Measurements from ENCODE around the gene AMOTL1.

AMOTL1 gene

GRCh38 chr11:94860333-94860732 lies 92.2 kb downstream of the AMOTL1 start:
- ATAC-seq (ENCODE audit: low read depth): no peak
- peaks cover 6% of the 10 kb centered on the region for H3K4me1 Mint-ChIP-seq
- H3K36me3 Mint-ChIP-seq: no peaks in the 10 kb centered on the region
- no peaks in the 10 kb centered on the region for H3K9me3 Mint-ChIP-seq
- no peak overlapping the region for H3K4me3 Mint-ChIP-seq
- no peak for DNase-seq (ENCODE audit: low spot score in 2 of 2)
- H3K27me3 Mint-ChIP-seq: no peaks in the 10 kb centered on the region
- no peak overlapping the region for H3K27ac Mint-ChIP-seq

- Mint-ChIP-seq H3K4me3 (no peak overlapping the region), H3K4me1 (peaks cover 6% of the 10 kb centered on the region)
Measured at GRCh38 chr11:94861306-94861845, 93.2 kb downstream of the AMOTL1 start.

GRCh38 chr11:94862926-94863880 lies 95.0 kb downstream of the AMOTL1 start:
- Mint-ChIP-seq H3K27me3 (peaks cover 2% of the 10 kb centered on the region), H3K4me3 (no peak overlapping the region), H3K27ac (no peak overlapping the region), H3K9me3 (no peaks in the 10 kb centered on the region), H3K4me1 (no peaks in the 10 kb centered on the region), H3K36me3 (no peaks in the 10 kb centered on the region)
- ATAC-seq (ENCODE audit: low read depth) (no peak), DNase-seq (ENCODE audit: low spot score in 2 of 2) (no peak)

More at GRCh38 chr11:94861306-94861845, 93.2 kb downstream of the AMOTL1 start:
- H3K27me3 Mint-ChIP-seq: peaks cover 1% of the 10 kb centered on the region
- H3K27ac Mint-ChIP-seq: no peak overlapping the region
- H3K9me3 Mint-ChIP-seq: no peaks in the 10 kb centered on the region
- ATAC-seq (ENCODE audit: low read depth) (no peak), DNase-seq (ENCODE audit: low spot score in 2 of 2) (no peak)
- no peaks in the 10 kb centered on the region for H3K36me3 Mint-ChIP-seq

- no peaks in the 10 kb centered on the region for H3K36me3 Mint-ChIP-seq
Measured at GRCh38 chr11:94864506-94865045, 96.4 kb downstream of the AMOTL1 start.

GRCh38 chr11:94866231-94866822 lies 98.2 kb downstream of the AMOTL1 start:
- no peak overlapping the region for H3K4me3 Mint-ChIP-seq
- no peaks in the 10 kb centered on the region for H3K36me3 Mint-ChIP-seq
- H3K27ac Mint-ChIP-seq: no peak overlapping the region
- ATAC-seq (ENCODE audit: low read depth): no peak
- no peak for DNase-seq (ENCODE audit: low spot score in 2 of 2)
- H3K27me3 Mint-ChIP-seq: peaks cover 2% of the 10 kb centered on the region
- H3K9me3 Mint-ChIP-seq: no peaks in the 10 kb centered on the region
- H3K4me1 Mint-ChIP-seq: no peaks in the 10 kb centered on the region

More at GRCh38 chr11:94864506-94865045, 96.4 kb downstream of the AMOTL1 start:
- DNase-seq (ENCODE audit: low spot score in 2 of 2): no peak
- Mint-ChIP-seq H3K4me1 (no peaks in the 10 kb centered on the region), H3K27me3 (peaks cover 2% of the 10 kb centered on the region), H3K9me3 (no peaks in the 10 kb centered on the region), H3K27ac (no peak overlapping the region), H3K4me3 (no peak overlapping the region)
- no peak for ATAC-seq (ENCODE audit: low read depth)

DNA sequence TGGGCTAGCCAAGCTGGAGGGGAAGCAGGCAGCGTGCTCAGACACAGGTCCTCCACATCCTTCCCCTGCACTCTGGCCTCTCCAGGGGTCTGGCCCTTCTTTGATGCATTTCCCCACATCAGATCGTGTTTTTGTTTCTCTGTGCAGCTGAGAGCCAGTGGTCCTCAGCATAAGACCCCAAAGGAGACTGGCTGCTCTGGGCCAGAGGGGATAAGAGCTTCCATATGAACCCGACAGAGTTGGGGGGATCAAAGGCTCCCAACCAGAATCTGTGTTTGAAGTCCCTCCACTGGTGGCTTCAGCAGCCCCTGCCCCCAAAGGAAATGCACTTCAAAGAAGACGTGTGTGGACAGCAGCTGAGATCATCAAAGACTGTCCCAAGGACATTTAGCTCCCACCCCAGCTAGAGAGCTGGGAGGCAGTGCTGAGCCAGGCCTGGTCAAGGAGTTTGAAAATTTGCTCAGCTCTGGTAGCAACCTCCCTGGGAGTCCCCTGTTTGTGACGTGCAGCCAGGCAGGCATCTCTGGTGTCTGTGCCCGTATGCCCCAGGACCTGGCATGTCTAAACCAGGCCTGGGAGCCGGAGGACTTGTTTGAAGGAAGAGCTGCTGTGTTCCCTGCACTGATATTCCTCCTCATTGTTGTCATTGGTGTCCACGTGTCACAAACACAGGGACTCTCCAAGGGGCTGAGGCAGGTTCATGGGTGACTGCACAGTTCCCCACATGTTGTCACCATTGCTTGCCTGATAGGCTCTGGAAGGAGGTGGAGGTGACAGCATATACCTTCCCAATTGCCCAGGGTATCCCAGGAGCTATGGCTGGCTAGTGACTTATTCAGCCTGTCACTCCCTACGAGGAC lies 99.0 kb downstream of the AMOTL1 start:
- H3K27ac Mint-ChIP-seq: no peak overlapping the region
- no peaks in the 10 kb centered on the region for H3K36me3 Mint-ChIP-seq
- H3K27me3 Mint-ChIP-seq: peaks cover 2% of the 10 kb centered on the region
- H3K4me1 Mint-ChIP-seq: no peaks in the 10 kb centered on the region
- no peaks in the 10 kb centered on the region for H3K9me3 Mint-ChIP-seq
- no peak for DNase-seq (ENCODE audit: low spot score in 2 of 2)
- no peak for ATAC-seq (ENCODE audit: low read depth)
- H3K4me3 Mint-ChIP-seq: no peak overlapping the region

DNA sequence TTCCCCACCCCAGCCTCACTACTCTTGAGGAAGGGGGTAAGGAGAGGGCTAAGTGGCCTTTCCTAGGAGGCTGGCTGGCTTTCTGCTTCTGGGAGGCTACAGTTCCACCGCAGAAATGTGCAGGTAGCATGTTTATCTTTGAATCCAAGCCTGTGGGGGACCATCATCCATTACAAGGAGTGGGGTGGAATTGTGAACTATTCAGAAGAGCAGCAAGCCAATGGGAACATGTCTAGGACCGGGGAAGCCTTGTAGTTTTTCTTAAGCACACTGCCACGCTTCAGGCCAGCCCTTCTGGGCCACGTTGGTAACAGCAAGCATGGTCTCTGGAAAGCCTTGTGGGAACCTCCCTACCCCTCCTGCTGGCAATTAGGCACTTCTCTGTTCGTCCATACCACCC lies 100.3 kb downstream of the AMOTL1 start:
- Mint-ChIP-seq H3K4me3 (no peak overlapping the region), H3K27me3 (peaks cover 3% of the 10 kb centered on the region), H3K9me3 (no peaks in the 10 kb centered on the region), H3K4me1 (no peaks in the 10 kb centered on the region), H3K27ac (no peak overlapping the region), H3K36me3 (no peaks in the 10 kb centered on the region)
- DNase-seq (ENCODE audit: low spot score in 2 of 2): no peak
- no peak for ATAC-seq (ENCODE audit: low read depth)

GRCh38 chr11:94869186-94869585 lies 101.0 kb downstream of the AMOTL1 start:
- H3K27ac Mint-ChIP-seq: no peak overlapping the region
- ATAC-seq (ENCODE audit: low read depth) (no peak), DNase-seq (ENCODE audit: low spot score in 2 of 2) (no peak)
- peaks cover 3% of the 10 kb centered on the region for H3K27me3 Mint-ChIP-seq
- H3K36me3 Mint-ChIP-seq: no peaks in the 10 kb centered on the region
- no peaks in the 10 kb centered on the region for H3K9me3 Mint-ChIP-seq
- H3K4me3 Mint-ChIP-seq: no peak overlapping the region
- H3K4me1 Mint-ChIP-seq: no peaks in the 10 kb centered on the region

GRCh38 chr11:94870422-94870821 lies 102.3 kb downstream of the AMOTL1 start:
- ATAC-seq (ENCODE audit: low read depth) (no peak), DNase-seq (ENCODE audit: low spot score in 2 of 2) (no peak)
- Mint-ChIP-seq H3K27me3 (peaks cover 6% of the 10 kb centered on the region), H3K4me1 (no peaks in the 10 kb centered on the region), H3K27ac (no peak overlapping the region), H3K4me3 (no peak overlapping the region), H3K9me3 (no peaks in the 10 kb centered on the region), H3K36me3 (no peaks in the 10 kb centered on the region)

- Mint-ChIP-seq H3K4me1 (peaks cover 1% of the 10 kb centered on the region), H3K9me3 (no peaks in the 10 kb centered on the region), H3K27me3 (peaks cover 6% of the 10 kb centered on the region), H3K27ac (no peak overlapping the region), H3K4me3 (no peak overlapping the region), H3K36me3 (no peaks in the 10 kb centered on the region)
- no peak for ATAC-seq (ENCODE audit: low read depth)
- no peak for DNase-seq (ENCODE audit: low spot score in 2 of 2)
Measured at GRCh38 chr11:94871491-94872185, 103.5 kb downstream of the AMOTL1 start.

DNA sequence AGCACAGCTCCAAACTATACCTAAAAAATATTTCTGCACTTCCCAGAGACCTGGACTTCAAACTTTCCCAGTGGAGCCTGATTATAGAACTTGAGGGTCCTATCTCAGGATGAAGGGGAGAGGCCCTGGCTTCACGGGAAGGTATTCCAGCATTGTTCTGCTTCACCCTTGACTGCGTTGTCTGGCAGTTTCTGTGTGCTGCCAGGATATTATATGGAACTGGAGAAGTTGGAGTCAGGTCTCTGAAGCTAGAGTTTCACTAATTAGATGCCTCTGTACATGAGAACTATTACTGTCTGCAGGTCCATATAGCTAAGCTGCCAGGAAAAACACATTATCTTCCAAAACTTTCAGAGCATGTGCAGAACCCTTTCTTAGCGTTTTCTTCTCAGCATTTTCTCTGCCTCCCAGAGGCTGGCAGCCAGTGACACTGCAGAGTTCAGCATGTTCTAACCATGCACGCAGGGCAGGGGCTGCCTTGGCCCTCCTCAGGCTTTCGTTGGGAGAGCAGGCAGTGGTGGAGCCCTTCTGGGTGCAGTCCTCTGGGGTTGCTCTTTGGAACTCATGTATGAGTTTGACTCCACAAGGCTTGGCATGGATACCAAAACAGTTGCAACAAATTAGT lies 105.9 kb downstream of the AMOTL1 start:
- H3K4me3 Mint-ChIP-seq: no peak overlapping the region
- H3K9me3 Mint-ChIP-seq: no peaks in the 10 kb centered on the region
- H3K36me3 Mint-ChIP-seq: no peaks in the 10 kb centered on the region
- DNase-seq (ENCODE audit: low spot score in 2 of 2): no peak
- ATAC-seq (ENCODE audit: low read depth): no peak
- H3K4me1 Mint-ChIP-seq: peaks cover 12% of the 10 kb centered on the region
- H3K27me3 Mint-ChIP-seq: peaks cover 8% of the 10 kb centered on the region
- H3K27ac Mint-ChIP-seq: no peak overlapping the region

GRCh38 chr11:94876222-94876621 lies 108.1 kb downstream of the AMOTL1 start:
- no peak for ATAC-seq (ENCODE audit: low read depth)
- no peak for DNase-seq (ENCODE audit: low spot score in 2 of 2)
- H3K4me3 Mint-ChIP-seq: no peak overlapping the region
- no peak overlapping the region for H3K27ac Mint-ChIP-seq
- H3K9me3 Mint-ChIP-seq: no peaks in the 10 kb centered on the region
- H3K27me3 Mint-ChIP-seq: peaks cover 12% of the 10 kb centered on the region
- peaks cover 2% of the 10 kb centered on the region for H3K36me3 Mint-ChIP-seq
- H3K4me1 Mint-ChIP-seq: peaks cover 12% of the 10 kb centered on the region

Measured in memory B cell (primary cell).